Measurements from ENCODE around the gene NLGN2.
A peak's percentile ranks its signal among the peaks of the same experiment; 100 is the strongest.

The NLGN2 gene

GRCh38 chr17:7444682-7445618, 37.3 kb downstream of the NLGN2 start, which contains the start of gene CHRNB1:
Gene CHRNB1, plus strand, starts transcription at chr17:7445061. Its CDS starts 67 bp downstream, at chr17:7445128.
- H3K4me3 ChIP-seq (ENCODE audit: low read length), result peak within 1 kb of the TSS; percentile 72

GRCh38 chr17:7445619-7445968, 37.9 kb downstream of the NLGN2 start:
- H3K36me3 ChIP-seq (ENCODE audit: control insufficient read depth, insufficient read depth, low read length), result no peaks in the 10 kb centered on the region
- no peak for DNase-seq (ENCODE audit: low read depth, low spot score)
- no peak overlapping the region for H3K27ac ChIP-seq (ENCODE audit: low read length)
- no CpG with 5 or more reads among the region's 16 CpGs for WGBS (ENCODE audit: insufficient coverage, insufficient read length)
- H3K4me1 ChIP-seq (ENCODE audit: control insufficient read depth, insufficient read depth, low read length), result peaks cover 5% of the 10 kb centered on the region; the same call in 1 of the 2 replicates
- H3K9me3 ChIP-seq (ENCODE audit: control insufficient read depth, insufficient read depth, low read length), result no peaks in the 10 kb centered on the region
- no peaks in the 10 kb centered on the region for H3K27me3 ChIP-seq (ENCODE audit: control insufficient read depth, insufficient read depth, low read length)
- peak overlapping the region; percentile 72; the same call in 1 of the 2 replicates for H3K4me3 ChIP-seq (ENCODE audit: low read length)

More at GRCh38 chr17:7444682-7445618, 37.3 kb downstream of the NLGN2 start, which contains the start of gene CHRNB1:
- Histone ChIP-seq H3K27ac (ENCODE audit: low read length) (no peak within 1 kb of the TSS), H3K9me3 (ENCODE audit: control insufficient read depth, insufficient read depth, low read length) (no peaks in the 10 kb centered on the region), H3K36me3 (ENCODE audit: control insufficient read depth, insufficient read depth, low read length) (no peaks in the 10 kb centered on the region), H3K4me1 (ENCODE audit: control insufficient read depth, insufficient read depth, low read length) (peaks cover 5% of the 10 kb centered on the region; the same call in 1 of the 2 replicates), H3K27me3 (ENCODE audit: control insufficient read depth, insufficient read depth, low read length) (no peaks in the 10 kb centered on the region)
- no peak for DNase-seq (ENCODE audit: low read depth, low spot score)
- WGBS (ENCODE audit: insufficient coverage, insufficient read length), result no CpG with 5 or more reads among the region's 51 CpGs

GRCh38 chr17:7448461-7448860, 40.8 kb downstream of the NLGN2 start:
- H3K4me1 ChIP-seq (ENCODE audit: control insufficient read depth, insufficient read depth, low read length), result peaks cover 5% of the 10 kb centered on the region; the same call in 1 of the 2 replicates
- H3K27me3 ChIP-seq (ENCODE audit: control insufficient read depth, insufficient read depth, low read length), result no peaks in the 10 kb centered on the region
- no peak overlapping the region for H3K27ac ChIP-seq (ENCODE audit: low read length)
- no peaks in the 10 kb centered on the region for H3K9me3 ChIP-seq (ENCODE audit: control insufficient read depth, insufficient read depth, low read length)
- DNase-seq (ENCODE audit: low read depth, low spot score), result no peak
- H3K4me3 ChIP-seq (ENCODE audit: low read length), result no peak overlapping the region
- H3K36me3 ChIP-seq (ENCODE audit: control insufficient read depth, insufficient read depth, low read length), result no peaks in the 10 kb centered on the region
- no CpG with 5 or more reads among the region's 7 CpGs for WGBS (ENCODE audit: insufficient coverage, insufficient read length)

- Histone ChIP-seq H3K27ac (ENCODE audit: low read length) (no peak overlapping the region), H3K27me3 (ENCODE audit: control insufficient read depth, insufficient read depth, low read length) (no peaks in the 10 kb centered on the region), H3K4me3 (ENCODE audit: low read length) (no peak overlapping the region), H3K9me3 (ENCODE audit: control insufficient read depth, insufficient read depth, low read length) (no peaks in the 10 kb centered on the region), H3K4me1 (ENCODE audit: control insufficient read depth, insufficient read depth, low read length) (peaks cover 3% of the 10 kb centered on the region), H3K36me3 (ENCODE audit: control insufficient read depth, insufficient read depth, low read length) (peaks cover 10% of the 10 kb centered on the region; the same call in 1 of the 2 replicates)
- WGBS (ENCODE audit: insufficient coverage, insufficient read length), result 100% methylated on average over 1 of the region's 3 CpGs
- no peak for DNase-seq (ENCODE audit: low read depth, low spot score)
Measured at GRCh38 chr17:7459961-7460545, 52.4 kb downstream of the NLGN2 start.

GRCh38 chr17:7460850-7461660, 53.4 kb downstream of the NLGN2 start:
- H3K27ac ChIP-seq (ENCODE audit: low read length), result no peak overlapping the region
- peaks cover 3% of the 10 kb centered on the region for H3K4me1 ChIP-seq (ENCODE audit: control insufficient read depth, insufficient read depth, low read length)
- no CpG with 5 or more reads among the region's 7 CpGs for WGBS (ENCODE audit: insufficient coverage, insufficient read length)
- H3K4me3 ChIP-seq (ENCODE audit: low read length), result no peak overlapping the region
- no peaks in the 10 kb centered on the region for H3K9me3 ChIP-seq (ENCODE audit: control insufficient read depth, insufficient read depth, low read length)
- H3K27me3 ChIP-seq (ENCODE audit: control insufficient read depth, insufficient read depth, low read length), result no peaks in the 10 kb centered on the region
- DNase-seq (ENCODE audit: low read depth, low spot score), result no peak
- peaks cover 10% of the 10 kb centered on the region; the same call in 1 of the 2 replicates for H3K36me3 ChIP-seq (ENCODE audit: control insufficient read depth, insufficient read depth, low read length)

- Histone ChIP-seq H3K4me3 (ENCODE audit: low read length) (no peak overlapping the region), H3K27ac (ENCODE audit: low read length) (no peak overlapping the region), H3K9me3 (ENCODE audit: control insufficient read depth, insufficient read depth, low read length) (no peaks in the 10 kb centered on the region), H3K4me1 (ENCODE audit: control insufficient read depth, insufficient read depth, low read length) (peaks cover 3% of the 10 kb centered on the region), H3K36me3 (ENCODE audit: control insufficient read depth, insufficient read depth, low read length) (peaks cover 10% of the 10 kb centered on the region; the same call in 1 of the 2 replicates), H3K27me3 (ENCODE audit: control insufficient read depth, insufficient read depth, low read length) (no peaks in the 10 kb centered on the region)
- DNase-seq (ENCODE audit: low read depth, low spot score), result no peak
- 100% methylated on average over 3 of the region's 44 CpGs for WGBS (ENCODE audit: insufficient coverage, insufficient read length)
Measured at GRCh38 chr17:7462474-7463371, 55.1 kb downstream of the NLGN2 start.

GRCh38 chr17:7463372-7463846, 55.8 kb downstream of the NLGN2 start:
- DNase-seq (ENCODE audit: low read depth, low spot score), result no peak
- no peaks in the 10 kb centered on the region for H3K9me3 ChIP-seq (ENCODE audit: control insufficient read depth, insufficient read depth, low read length)
- peaks cover 10% of the 10 kb centered on the region; the same call in 1 of the 2 replicates for H3K36me3 ChIP-seq (ENCODE audit: control insufficient read depth, insufficient read depth, low read length)
- H3K27ac ChIP-seq (ENCODE audit: low read length), result no peak overlapping the region
- WGBS (ENCODE audit: insufficient coverage, insufficient read length), result no CpG with 5 or more reads among the region's 14 CpGs
- H3K4me3 ChIP-seq (ENCODE audit: low read length), result no peak overlapping the region
- H3K4me1 ChIP-seq (ENCODE audit: control insufficient read depth, insufficient read depth, low read length), result peaks cover 3% of the 10 kb centered on the region
- no peaks in the 10 kb centered on the region for H3K27me3 ChIP-seq (ENCODE audit: control insufficient read depth, insufficient read depth, low read length)

- Histone ChIP-seq H3K4me1 (ENCODE audit: control insufficient read depth, insufficient read depth, low read length) (peaks cover 3% of the 10 kb centered on the region), H3K27me3 (ENCODE audit: control insufficient read depth, insufficient read depth, low read length) (no peaks in the 10 kb centered on the region), H3K9me3 (ENCODE audit: control insufficient read depth, insufficient read depth, low read length) (no peaks in the 10 kb centered on the region), H3K27ac (ENCODE audit: low read length) (no peak overlapping the region), H3K4me3 (ENCODE audit: low read length) (no peak overlapping the region), H3K36me3 (ENCODE audit: control insufficient read depth, insufficient read depth, low read length) (peaks cover 10% of the 10 kb centered on the region; the same call in 1 of the 2 replicates)
- no CpG with 5 or more reads among the region's 9 CpGs for WGBS (ENCODE audit: insufficient coverage, insufficient read length)
- no peak for DNase-seq (ENCODE audit: low read depth, low spot score)
Measured at GRCh38 chr17:7464081-7464480, 56.4 kb downstream of the NLGN2 start.

GRCh38 chr17:7465597-7466275, 58.1 kb downstream of the NLGN2 start:
- WGBS (ENCODE audit: insufficient coverage, insufficient read length), result no CpG with 5 or more reads among the region's 33 CpGs
- Histone ChIP-seq H3K9me3 (ENCODE audit: control insufficient read depth, insufficient read depth, low read length) (no peaks in the 10 kb centered on the region), H3K4me1 (ENCODE audit: control insufficient read depth, insufficient read depth, low read length) (peaks cover 3% of the 10 kb centered on the region), H3K27ac (ENCODE audit: low read length) (no peak overlapping the region), H3K27me3 (ENCODE audit: control insufficient read depth, insufficient read depth, low read length) (no peaks in the 10 kb centered on the region), H3K36me3 (ENCODE audit: control insufficient read depth, insufficient read depth, low read length) (peaks cover 10% of the 10 kb centered on the region; the same call in 1 of the 2 replicates), H3K4me3 (ENCODE audit: low read length) (no peak overlapping the region)
- DNase-seq (ENCODE audit: low read depth, low spot score), result no peak
